Measurements from ENCODE around the gene DNMBP.
A peak's percentile ranks its signal among the peaks of the same experiment; 100 is the strongest.
"Not testable (repeated sequence)": the region's sequence is repeated elsewhere in the genome, so short reads cannot be mapped to it uniquely, and the experiment has no call there.

Gene DNMBP

DNA sequence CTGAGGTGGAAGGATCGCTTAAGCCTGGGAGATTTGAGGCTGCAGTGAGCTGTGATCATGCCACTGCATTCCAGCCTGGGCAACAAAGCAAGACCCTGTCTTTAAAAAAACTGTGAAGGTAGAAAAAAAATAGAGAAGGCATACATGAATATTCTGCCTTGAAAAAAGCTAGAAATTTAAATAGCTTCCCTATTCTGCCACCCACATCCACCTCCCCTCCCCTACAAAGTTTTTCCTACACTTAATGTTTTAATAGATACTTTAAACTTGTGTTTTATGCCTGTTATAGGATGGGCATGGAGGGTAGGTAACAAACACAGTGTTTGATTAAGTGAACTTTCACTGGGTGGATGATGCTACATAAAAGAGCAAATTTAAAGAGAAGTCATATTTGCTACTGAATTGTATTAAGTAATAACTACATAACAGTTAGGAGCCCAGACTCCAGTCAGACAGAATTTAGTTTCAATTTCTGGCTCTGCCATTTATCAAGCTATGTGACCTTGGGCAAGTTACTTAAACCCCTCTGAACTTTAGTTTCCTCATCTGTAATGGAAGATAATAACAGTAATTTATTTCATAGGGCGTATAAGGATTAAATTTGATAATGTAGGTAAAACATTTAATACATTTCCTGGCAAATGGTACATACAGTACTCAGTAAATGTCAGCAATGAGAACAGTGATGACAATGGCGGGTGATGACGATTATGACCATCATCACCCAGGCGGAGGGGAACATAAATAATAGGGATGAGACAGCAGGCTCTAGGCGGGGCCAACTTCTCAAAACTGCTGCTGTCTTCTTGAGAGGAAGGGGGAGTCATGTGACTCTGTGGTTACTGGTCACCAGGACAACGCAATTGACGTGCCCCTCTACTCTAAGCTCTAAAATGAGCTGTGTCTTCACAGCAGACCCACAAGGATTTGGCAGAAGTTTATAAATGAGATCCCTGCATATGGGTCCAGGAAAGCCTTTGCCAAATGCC, 15.8 kb downstream of the DNMBP start:
- peak in 2 of 3 experiments; percentile 7 to 81 for DNase-seq

DNA sequence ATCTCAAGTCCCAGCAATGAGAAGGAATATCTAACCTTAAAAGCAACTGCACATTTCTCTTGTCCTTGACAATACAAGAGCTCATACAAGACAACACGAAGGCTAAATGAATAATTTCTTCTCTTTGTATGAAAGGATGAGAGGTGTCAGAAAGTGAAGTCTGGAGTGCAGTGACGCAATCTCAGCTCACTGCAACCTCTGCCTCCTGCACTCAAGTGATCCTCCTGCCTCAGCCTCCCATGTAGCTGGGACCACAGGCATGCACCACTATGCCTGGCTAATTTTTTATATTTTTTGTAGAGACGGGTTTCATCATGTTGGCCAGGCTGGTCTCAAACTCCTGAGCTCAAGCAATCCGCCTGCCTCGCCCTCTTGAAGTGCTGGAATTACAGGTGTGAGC, 24.1 kb downstream of the DNMBP start:
- not testable (repeated sequence) for DNase-seq

DNA sequence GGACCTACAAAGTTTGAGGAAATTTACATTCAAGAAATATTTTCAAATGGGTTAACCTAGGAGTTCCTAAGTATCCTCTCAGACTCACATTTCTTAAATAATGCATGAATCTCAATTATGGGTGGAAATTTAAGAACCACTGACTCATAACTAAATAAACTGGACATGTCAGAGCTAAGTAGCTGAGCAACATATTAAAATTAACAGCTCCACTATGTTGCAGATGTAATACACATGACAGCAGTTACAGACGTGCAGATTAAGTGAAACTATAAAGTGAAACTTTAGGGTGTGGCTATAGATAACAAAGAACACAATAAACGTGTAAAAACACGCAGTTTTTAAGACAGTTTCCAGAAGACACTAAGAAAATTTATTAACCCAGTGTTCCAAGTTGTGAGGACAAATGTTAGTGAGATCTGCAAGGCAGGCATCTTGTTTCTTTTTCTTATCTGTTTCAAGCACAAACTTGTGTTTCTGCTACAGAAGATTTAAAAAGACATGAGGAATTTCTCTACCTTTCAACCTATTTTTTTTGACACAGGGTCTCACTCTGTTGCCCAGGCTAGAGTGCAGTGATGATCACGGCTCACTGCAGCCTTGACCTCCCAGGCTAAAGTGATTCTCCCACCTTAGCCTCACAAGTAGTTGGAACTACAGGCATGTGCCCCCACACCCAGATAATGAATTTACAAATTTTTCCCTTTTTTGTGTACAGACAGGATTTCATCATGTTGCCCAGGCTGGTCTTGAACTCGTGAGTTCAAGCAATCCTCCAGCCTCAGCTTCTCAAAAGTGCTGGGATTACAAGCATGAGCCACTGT, 25.3 kb downstream of the DNMBP start:
- no peak for DNase-seq

DNA sequence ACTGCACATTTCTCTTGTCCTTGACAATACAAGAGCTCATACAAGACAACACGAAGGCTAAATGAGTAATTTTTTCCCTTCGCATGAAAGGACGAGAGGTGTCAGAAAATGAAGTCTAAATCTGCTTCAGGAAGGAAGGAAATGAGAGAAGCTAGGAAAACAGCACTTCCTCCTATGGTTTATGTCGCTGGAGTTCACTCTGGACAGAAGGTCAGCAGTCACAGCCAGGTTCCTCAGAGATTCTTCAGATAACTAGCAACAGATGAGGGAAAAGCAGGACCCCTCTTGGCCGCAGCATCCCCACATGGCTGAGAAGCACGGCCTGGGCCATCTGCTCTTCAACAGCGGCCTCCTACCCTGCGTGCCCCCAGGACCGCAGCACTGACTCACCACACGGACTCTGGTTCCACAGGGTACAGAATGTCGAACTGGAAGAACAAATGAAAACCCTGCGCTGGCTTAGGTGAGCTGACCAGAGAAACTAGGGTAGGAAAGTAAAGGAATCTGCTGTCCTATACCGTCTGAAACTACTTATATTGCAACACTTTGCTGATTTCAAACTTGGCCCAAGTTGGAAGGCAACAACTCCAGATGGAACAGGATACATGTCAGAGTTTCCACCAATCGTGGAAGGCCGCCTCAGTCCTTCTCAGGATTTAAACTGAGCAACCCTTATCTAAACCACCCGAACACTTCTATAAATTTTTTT, 26.3 kb downstream of the DNMBP start:
- DNase-seq: no peak

DNA sequence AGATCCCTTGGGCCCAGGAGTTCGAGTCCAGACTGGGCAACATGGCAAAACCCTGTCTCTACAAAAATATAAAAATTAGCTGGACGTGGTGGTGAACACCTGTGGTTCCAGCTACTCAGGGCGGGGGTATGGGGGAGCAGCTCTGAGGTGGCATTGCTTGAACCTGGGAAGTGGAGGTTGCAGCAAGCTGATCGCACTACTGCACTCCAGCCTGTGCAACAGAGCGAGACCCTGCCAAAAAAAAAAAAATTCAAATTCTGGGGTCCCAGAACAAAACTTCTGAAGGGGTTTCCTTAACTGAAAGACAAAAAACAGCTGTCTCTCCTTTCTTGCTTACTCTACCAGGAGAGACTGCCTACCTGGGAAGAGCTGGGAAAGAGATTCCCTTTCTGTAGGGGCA, 27.0 kb downstream of the DNMBP start:
- DNase-seq: no peak

DNA sequence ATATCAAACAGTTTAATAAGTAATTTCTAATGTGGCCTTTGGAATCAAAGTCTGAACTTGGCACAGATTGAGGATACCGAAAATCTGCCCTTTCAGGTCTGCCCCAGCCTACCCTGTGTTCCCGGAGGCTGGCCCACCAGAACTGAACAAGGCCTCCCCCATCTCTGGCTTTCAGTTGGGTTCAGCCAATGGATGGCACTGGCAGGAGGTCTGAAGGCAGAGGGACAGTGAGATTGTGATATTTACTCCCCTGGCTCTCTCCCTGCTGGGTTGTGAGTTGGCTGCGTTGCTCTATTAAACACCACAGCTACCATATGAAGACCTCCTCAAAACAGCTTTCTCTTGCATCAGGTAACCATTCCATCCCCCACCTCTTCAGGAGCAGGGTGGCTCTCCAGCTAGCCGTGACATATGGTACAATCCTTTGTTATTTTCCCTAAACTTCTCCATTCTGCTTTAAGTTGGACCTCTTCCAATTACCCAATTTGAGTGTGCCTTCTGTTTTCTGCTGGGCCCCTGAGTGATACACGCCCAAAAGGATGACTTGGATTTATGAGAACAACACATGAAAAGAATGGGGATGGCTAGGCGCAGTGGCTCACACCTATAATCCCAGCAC, 28.1 kb downstream of the DNMBP start:
- DNase-seq: peak in 1 of 3 experiments; percentile 20

DNA sequence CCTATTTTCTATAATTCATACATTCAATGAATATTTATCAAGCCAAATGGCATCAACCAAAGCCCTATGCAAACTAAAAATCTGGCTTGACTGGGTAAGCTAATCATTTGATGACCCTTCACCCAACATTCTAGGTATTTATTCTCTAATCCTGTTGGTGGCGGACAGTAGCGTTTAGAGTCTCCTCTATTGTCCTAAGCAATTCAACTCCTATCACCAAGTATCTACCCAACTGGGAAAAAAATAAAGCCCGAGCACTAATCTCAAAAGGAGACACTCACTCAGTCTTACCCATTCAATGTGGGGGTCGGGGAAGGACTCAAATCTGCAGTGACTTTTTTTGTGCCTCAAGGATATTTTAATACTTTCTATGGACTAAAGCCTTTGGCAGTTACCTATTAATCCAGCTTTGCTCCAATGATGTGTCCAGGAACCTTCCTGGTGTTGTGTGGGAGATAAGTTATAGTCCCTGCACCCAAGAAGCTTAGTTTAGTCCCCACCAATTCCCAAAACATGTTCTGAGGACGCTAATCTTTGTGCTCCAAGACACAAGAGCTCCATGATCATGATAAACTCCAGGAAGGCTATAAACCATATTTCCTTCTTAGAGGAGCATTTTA, 30.6 kb downstream of the DNMBP start:
- DNase-seq: no peak

DNA sequence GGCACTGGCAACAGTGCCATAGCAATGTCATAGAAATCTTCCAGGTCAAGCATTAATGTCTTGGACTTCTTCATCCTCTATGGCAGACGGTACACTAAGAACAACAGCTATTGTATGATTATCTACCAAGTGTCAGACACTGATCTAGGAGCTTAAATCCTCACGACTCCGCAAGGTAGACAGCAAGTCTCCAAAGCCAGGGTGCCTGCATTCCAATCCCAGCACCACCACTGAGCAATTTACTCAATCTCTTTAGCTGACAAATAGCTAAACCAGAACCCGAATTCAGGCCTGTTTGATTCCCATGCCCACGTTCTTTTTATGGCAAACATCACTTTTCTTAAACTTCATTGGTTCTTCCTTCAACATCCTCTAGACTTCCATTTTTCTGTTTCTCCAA, 31.8 kb downstream of the DNMBP start:
- DNase-seq: no peak

DNA sequence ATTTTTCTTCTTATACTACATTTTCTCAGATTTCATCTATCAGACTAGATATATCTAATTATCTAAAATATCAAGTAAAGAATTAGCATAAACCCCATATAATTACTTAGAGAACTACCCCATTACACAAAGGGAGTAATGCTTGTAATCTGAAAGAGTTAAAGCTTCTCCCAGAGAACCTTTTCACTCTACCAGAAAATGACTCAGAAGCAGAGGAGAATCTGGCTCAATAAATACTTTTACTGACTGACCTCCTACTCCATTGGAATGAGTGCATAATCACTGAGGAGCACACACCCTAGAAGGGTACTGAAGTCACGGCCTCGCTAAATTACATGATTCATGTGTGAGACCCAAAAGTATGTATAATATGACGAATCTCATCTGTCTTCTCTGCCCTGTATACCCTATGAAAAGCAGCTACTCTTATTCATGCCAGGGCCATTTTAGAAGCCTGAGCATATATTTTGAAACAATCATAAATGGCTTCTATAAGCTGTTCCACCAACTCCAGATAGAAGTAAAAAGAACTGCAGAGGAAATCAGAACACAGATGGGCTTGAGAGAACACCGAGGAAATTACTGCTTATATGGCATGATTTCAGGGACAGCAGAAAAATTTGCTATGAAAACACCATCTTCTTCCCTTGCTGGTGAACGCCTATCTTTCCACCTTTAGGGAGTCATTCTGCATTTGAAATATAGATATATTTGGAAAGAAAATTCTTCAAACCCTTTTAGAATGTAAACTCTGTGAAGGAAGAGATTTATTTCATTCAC, 32.7 kb downstream of the DNMBP start:
- DNase-seq: no peak

DNA sequence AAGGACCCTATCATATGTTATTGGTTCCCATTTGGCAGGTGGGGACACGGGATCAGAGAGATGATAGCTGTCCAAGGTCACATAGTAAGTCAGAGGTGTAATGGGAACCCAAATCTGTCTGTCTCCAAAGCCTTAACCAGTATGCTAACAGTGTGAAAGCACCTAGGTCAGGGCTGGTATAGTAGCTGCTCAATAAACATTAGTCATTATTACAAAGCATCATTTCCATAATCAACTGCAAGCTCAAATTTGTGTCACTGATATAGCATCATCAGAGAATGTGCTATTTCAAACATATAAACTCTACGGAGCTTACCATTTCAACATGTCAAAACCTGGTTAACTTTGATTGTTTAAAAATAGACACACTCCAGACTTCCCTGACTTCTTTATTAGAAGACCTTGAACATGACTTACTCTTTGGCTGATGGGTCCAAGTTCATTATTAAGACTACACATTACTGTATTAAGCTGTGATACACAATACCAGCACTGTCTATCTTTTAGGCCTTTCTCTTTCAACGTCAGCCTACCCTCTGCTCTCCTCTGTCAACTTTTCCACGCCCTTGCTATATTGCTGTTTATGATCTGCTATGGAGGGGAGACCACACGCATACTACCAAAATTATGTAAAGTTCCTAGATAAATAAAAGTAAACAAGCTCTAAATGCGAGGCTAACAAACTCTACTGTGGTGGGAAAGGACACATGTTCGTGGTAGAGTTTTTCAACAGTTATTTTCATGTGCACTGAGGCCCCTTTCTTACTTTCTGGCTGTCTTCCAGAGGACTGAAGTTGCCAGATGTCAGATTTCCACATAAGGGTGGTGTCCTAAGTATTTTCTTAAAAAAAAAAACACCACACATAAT, 33.6 kb downstream of the DNMBP start:
- DNase-seq: no peak

DNA sequence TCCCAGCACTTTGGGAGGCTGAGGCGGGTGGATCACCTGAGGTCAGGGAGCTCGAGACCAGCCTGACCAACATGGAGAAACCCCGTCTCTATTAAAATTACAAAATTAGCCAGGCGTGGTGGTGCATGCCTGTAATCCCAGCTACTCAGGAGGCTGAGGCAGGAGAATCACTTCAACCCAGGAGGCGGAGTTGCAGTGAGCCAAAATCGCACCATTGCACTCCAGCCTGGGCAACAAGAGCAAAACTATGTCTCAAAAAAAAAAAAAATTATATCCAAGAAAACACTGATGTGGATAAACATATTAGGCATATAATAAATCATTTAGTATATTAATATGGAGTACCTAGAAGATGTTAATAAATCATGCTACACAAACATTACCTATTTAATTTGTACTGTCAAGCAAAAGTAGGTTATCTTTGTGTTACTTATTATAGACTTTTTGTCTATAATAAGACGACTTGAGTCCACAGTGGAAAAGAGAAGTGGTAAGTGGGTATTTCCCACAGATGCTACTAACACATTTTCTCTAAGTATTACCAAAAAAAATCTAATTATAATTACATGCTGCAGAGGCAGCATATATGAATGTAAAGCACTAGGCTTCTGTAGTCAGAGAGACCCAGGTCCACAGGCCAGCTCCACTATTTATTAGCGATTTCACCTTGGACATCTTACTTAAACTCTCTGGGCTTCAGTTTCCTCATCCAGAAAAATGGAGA, 34.5 kb downstream of the DNMBP start:
- no peak for DNase-seq

DNA sequence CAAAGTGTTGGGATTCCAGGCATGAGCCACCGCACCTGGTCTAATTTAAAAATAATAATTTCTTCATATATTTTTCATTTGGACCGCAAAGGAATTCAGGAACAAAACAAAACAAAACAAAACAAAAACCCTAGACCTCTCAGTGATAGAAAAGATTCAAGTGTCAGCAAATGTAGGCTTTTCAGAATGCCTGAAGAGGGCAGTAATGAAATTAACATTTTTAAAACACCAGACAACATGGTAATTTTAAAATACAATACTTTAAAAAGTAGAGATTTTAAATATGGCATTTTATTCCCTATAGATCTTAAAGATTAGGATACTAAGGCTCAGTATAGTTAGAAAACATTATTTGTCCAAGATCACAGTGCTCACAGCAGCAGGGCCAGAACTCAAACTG, 36.6 kb downstream of the DNMBP start:
- no peak for DNase-seq

DNA sequence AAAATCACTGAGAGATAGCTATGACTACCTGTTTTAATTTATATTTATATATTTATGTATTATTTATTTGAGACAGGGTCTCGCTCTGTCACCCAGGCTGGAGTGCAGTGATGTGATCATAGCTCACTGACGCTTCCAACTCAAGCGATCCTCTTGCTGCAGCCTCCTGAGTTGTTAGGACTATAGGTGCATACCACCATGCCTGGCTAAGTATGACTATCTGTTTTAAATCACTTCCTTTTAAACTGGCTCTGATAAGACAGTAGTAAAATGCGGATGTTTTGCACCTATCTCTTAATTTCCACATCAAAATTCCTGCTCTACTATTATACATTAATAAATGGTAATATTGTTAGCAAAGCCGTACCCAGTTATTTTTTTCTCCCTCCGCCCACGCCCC, 41.8 kb downstream of the DNMBP start:
- no peak for DNase-seq

DNA sequence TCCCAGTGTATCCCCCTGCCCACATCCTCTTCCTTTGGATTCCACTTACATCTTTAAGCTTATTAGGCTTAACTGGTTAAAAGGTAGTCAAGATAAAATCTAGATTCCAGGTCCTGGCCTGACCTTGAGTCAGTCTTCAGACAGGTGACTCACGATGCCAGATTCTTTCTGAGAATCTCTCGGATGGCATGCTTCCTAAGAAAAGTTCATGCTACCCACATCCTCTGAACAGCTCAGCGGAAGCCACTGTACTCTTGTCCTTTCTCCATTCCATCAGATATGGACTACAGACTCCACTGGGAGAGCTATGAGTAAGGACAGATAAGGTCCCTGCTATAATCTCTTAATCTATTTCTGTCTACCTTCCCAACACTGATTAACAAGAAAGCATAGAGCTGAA, 43.4 kb downstream of the DNMBP start:
- no peak for DNase-seq

DNA sequence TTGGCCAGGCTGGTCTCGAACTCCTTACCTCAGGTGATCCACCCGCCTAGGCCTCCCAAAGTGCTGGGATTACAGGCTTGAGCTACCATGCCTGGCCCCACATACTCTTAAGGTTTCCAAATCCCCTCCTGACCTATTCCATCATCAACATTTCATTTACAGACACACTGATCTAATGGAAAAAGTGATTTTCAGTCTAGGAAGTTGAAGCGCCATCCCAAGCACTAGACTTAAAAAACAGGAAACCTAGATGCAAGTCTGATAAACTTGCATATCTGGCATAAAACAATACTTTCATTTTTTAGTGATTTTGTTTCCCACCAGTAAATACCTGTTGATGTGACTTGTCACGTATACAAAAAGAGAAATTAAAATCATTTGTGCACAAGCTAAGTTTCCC, 44.0 kb downstream of the DNMBP start:
- no peak for DNase-seq

DNA sequence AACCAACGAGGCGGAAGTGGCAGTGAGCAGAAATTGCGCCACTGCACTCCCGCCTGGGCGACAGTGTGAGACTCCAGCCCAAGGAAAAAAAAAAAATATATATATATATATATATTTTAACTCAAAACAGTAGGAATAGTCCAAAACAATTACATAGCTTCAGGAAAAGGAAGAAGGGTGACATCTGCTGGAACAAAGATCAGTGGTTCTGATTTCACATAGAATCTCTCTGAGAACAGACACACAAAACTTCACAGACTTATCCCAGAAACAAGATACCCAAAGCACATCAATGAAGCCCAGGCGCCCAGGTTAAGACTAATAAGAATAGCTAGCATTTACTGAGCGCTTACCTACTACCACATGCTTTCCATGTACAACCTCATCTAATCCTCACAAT, 45.0 kb downstream of the DNMBP start:
- no peak for DNase-seq

DNA sequence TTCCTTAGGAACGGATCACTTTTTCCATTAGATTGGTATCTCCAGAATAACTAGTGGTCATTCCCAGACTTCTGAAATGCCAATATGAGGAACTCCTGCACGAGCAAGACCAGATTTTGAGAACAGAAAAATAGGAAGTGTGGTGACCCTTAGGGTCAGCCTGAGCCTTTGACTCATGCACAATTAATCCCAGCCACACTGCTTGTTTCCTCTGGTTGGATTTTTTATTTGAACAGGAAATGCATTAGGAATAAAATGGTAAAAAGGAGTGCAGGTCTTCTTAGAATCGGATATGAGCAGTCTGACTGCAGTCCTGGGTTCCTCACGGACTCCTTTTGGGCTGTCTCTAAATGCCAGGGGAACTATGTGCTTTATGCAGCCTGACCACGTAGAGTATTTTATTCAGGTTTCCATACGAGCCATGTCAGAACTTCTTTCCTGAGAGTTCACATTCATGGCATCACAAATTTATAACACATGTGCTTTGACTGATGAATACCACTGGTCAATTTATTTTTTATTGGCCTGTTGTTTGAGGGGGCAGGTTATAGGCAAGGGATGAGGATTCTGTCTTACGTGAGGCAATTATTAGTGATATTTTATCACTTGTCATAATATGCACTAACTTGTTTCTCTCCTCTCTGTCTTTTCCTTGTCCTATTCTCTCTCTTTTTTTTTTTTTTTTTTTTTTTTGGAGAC, 46.1 kb downstream of the DNMBP start:
- DNase-seq: not testable (repeated sequence)

DNA sequence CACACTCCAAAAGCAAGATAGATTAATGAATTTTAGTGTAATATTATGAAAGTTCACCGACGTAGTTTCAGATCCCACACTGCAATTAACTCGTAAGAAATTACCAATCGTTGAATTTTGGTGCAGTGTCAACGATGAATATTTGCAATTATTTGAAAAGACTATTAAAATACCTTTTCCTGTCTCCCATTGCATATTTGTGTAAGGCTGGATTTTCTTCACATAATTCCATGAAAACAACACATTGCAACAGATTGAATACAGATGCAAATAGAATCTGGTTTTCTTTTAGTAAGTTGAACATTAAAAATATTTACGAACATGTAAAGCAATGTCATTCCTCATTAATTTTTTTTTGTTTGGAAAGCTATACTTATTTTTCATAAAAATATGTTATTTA, 50.9 kb downstream of the DNMBP start:
- DNase-seq: no peak

DNA sequence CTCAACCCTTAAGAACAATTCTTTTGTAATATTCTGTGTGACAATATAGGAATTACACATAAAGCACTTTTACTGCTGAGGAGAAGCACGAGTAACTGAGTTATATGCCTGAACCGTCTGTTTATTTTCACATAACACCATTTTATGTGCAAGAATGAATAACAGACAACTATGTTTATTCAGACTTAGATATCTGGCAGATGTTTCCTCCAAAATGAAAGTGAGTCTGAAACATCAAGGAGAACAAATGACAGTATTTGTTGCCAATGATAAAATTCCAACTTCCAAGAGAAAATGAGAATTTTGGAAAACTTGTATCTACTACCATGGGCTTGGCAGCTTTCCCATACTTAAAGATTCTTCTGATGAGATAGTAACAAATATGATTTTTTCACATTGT, 51.4 kb downstream of the DNMBP start:
- no peak for DNase-seq

All from NCI-H1417 (cell line).